ENCODE measurements around the gene SLC2A4.
"Not testable (repeated sequence)": the region's sequence is repeated elsewhere in the genome, so short reads cannot be mapped to it uniquely, and the experiment has no call there.

Gene SLC2A4

GRCh38 chr17:7327056-7327455 lies 45.5 kb downstream of the SLC2A4 start:
- DNase-seq: no peak

GRCh38 chr17:7327501-7327900 lies 46.0 kb downstream of the SLC2A4 start:
- DNase-seq: no peak

GRCh38 chr17:7328009-7328408 lies 46.5 kb downstream of the SLC2A4 start:
- no peak for DNase-seq

DNA sequence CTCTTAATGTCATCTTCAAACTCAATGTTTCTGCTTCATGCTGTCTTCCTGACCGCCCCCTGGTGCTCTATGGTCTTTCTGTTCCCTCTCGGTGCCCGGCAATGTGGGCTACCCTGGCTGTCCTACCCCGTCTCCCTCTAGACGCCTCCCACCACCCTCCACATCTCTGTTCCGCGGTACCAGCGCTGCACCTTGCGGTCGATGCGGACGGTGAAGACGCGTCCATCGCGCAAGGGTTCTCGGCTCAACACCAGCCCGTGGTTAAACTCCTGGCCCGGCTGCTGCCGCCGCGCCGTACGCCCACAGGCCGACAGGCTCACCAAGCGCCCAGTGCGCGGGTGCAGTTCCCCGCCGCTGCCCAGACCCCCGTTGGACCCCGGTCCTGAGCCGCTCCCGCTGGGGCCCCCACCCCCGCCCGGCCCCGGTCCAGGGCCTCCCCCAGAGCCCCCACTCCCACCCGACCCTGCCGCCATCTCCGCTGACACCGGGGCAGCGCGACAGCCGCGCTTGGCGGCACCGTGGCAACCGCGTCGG lies 47.4 kb downstream of the SLC2A4 start, which contains the start of gene NEURL4:
Gene NEURL4 (minus strand): TSS at position 496 of the 534 bp plus-strand sequence. CDS start 23 bp downstream, at position 473.
- no peak for DNase-seq

DNA sequence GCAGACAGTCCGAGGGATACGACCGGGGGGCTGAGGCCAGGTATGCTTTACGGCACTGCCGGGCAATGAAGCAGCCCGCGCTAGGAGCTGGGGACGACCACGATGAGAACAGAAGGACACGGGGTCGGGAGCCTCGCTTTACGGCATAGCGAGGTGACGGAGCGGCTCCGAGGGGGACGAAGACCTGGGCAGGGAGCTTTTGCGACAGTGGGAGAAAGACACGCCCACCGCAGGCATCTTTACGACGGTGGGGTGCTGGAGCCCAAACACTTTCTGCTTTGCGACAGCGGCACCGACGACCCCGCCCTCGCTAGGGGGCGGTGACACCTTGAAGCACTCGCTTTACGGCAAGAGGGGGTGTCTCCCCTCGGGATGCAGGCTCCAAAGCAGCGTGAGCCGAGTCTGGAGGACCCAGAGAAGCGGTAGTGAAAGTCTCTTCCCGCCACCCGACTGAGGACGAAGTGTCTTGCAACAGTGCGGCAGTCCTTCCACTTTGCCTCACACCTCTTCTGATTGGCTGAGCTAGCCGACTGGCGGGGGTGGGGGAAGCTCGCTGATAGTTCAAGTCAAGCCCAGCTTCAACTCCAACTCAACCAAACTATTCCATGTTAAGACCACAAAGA lies 48.0 kb downstream of the SLC2A4 start:
- peak; percentile 98 for DNase-seq

- DNase-seq: peak; percentile 56
These were observed 48.6 kb downstream of the SLC2A4 start for GRCh38 chr17:7329997-7330637.

- DNase-seq: no peak
These were observed 49.1 kb downstream of the SLC2A4 start for GRCh38 chr17:7330638-7331015.

GRCh38 chr17:7332111-7332510 lies 50.6 kb downstream of the SLC2A4 start:
- no peak for DNase-seq

GRCh38 chr17:7332600-7333069 lies 51.1 kb downstream of the SLC2A4 start:
- DNase-seq: not testable (repeated sequence)

GRCh38 chr17:7334938-7335538 lies 53.5 kb downstream of the SLC2A4 start:
- no peak for DNase-seq

DNA sequence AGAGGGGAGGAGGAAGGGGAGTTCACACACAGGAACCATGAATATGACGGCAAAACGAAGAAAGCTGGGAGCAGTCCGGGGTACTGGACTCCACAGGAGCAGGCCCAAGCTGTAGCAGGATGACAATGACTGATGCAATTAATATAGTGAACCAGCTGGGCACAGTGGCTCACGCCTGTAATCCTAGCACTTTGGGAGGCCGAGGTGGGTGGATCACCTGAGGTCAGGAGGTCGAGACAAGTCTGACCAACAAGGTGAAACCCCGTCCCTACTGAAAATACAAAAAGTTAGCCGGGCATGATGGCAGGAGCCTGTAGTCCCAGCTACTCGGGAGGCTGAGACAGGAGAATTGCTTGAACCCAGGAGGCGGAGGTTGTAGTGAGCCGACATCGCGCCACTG lies 54.2 kb downstream of the SLC2A4 start:
- DNase-seq: not testable (repeated sequence)

DNA sequence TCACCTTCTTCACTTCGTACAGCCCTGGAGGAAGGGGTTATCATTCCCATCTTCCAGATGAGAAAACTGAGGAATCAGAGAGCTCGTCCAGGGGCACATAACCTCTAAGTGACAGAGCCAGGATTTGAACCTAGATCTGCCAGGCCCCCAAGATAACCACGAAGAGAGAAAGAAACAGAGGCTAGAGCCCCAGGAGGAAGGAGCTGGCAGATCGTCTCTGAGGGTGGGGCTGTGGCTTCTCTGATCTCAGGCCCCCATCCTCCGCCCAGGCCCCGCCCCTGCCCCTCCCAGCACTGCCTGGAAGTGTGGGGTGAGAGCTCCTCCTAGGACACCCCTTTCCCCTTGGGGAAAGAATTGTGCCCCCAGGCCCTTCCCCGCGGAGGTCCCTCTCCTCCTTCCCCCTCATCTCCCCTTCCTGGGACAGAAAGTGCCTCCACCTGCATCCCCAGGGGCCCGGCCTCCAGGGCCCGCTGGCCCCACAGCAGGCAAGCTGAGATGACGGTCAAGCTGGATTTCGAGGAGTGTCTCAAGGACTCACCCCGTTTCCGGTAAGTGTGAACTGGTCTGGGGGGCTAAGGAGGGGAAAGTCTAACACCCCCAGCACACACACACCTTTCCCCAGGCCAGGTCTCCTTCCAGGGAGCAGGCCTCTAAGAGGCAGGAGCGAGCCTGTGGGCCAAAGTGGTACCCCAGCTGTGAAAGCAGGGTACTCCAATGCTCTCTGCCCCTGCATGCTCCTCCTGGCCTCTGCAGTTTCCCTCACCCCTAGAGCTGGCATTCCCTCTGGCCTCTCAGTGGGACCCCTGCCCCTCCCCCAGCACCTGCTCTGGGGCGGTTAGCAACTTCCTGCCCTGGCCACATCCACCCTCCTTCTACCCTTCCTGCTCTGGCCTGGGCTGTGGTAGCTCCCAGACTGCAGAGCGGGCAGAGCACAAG lies 55.0 kb downstream of the SLC2A4 start, which contains the start of gene ACAP1:
Gene ACAP1 (plus strand): TSS at position 290 of the 936 bp plus-strand sequence. CDS start 206 bp downstream, at position 496.
- no peak for DNase-seq

DNA sequence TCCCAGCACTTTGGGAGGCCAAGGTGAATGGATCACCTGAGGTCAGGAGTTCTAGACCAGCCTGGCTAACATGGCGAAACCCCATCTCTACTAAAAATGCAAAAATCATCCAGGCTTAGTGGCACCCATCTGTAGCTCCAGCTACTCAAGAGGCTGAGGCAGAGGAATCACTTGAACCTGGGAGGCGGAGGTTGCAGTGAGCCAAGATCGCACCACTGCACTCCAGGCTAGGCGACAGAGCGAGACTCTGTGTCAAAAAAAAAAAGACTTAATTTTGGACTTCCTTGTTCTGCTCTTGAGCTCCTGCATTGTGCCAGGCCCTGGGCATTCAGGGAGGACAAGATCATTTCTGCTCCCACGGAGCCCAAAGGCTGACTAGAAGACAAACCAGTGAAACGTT lies 56.1 kb downstream of the SLC2A4 start:
- DNase-seq: not testable (repeated sequence)
